ENCODE data around the gene OSBPL7.

- TF ChIP-seq CTCF (IDR thresholded peaks at IDR 0.05) (no peak), POLR2A (IDR thresholded peaks at IDR 0.05) (no peak)
Observed at GRCh38 chr17:47811709-47812108, 9.9 kb downstream of the OSBPL7 start.
